Stimulated activated effector memory CD8-positive, alpha-beta T cell treated with anti-CD3 and anti-CD28 coated beads, Interleukin-12 subunit alpha, Interleukin-12 subunit beta, amount 100 ng/mL, for 72 hours (primary cell): ENCODE results near the gene ADAMTS5.

ENCODE experiments used
- ATAC-seq: fragments of 150-1000 bp; cut with Tn5 transposase; 2 replicates; pipeline ENCODE4 v1.10.0; 2021
- DNase-seq, 2 donors: peaks; one replicate each; pipeline ENCODE4 v3.0.0; 2021 to 2022; ENCODE audit warnings: low spot score in 2 of 2
- H3K27ac Mint-ChIP-seq: one replicate; pipeline ENCODE4 v1.8.0; 2022; ENCODE audit warnings: mild to moderate bottlenecking, mixed read lengths
- H3K36me3 Mint-ChIP-seq: one replicate; pipeline ENCODE4 v1.8.0; 2022; ENCODE audit warnings: mild to moderate bottlenecking, mixed read lengths
- H3K4me1 Mint-ChIP-seq: one replicate; pipeline ENCODE4 v1.8.0; 2022; ENCODE audit warnings: mixed read lengths
- H3K4me3 Mint-ChIP-seq: one replicate; pipeline ENCODE4 v1.8.0; 2022; ENCODE audit warnings: mild to moderate bottlenecking, mixed read lengths
- H3K9me3 Mint-ChIP-seq: one replicate; pipeline ENCODE4 v1.8.0; 2022; ENCODE audit warnings: mixed read lengths

Gene ADAMTS5

GRCh38 chr21:26967062-26967913 lies at the start of gene ADAMTS5:
Gene ADAMTS5 (minus strand): TSS chr21:26967088. CDS start chr21:26966391, 697 bp downstream.
- H3K4me1 Mint-ChIP-seq: peaks cover 5% of the 10 kb centered on the region
- ATAC-seq: no peak
- H3K9me3 Mint-ChIP-seq: no peaks in the 10 kb centered on the region
- no peak within 1 kb of the TSS for H3K4me3 Mint-ChIP-seq
- no peak within 1 kb of the TSS for H3K27ac Mint-ChIP-seq
- H3K36me3 Mint-ChIP-seq: no peaks in the 10 kb centered on the region
- no peak for DNase-seq

- no peak for ATAC-seq
- H3K4me3 Mint-ChIP-seq: no peak overlapping the region
- H3K4me1 Mint-ChIP-seq: no peaks in the 10 kb centered on the region
Observed at GRCh38 chr21:27001526-27001925, 34.6 kb upstream of the ADAMTS5 start.

GRCh38 chr21:26983576-26983975 lies 16.7 kb upstream of the ADAMTS5 start:
- no peak for DNase-seq
- no peak for ATAC-seq
- Mint-ChIP-seq H3K27ac (no peak overlapping the region), H3K36me3 (no peaks in the 10 kb centered on the region), H3K4me3 (no peak overlapping the region), H3K9me3 (peaks cover 10% of the 10 kb centered on the region), H3K4me1 (no peaks in the 10 kb centered on the region)

More at GRCh38 chr21:27001526-27001925, 34.6 kb upstream of the ADAMTS5 start:
- no peak for DNase-seq
- Mint-ChIP-seq H3K9me3 (no peaks in the 10 kb centered on the region), H3K27ac (no peak overlapping the region), H3K36me3 (no peaks in the 10 kb centered on the region)

- H3K36me3 Mint-ChIP-seq: no peaks in the 10 kb centered on the region
- H3K9me3 Mint-ChIP-seq: peaks cover 10% of the 10 kb centered on the region
- no peak for ATAC-seq
- no peak for DNase-seq
- no peak overlapping the region for H3K4me3 Mint-ChIP-seq
- H3K27ac Mint-ChIP-seq: no peak overlapping the region
- H3K4me1 Mint-ChIP-seq: no peaks in the 10 kb centered on the region
Observed at GRCh38 chr21:26982767-26983166, 15.9 kb upstream of the ADAMTS5 start.

- Mint-ChIP-seq H3K27ac (no peak overlapping the region), H3K36me3 (no peaks in the 10 kb centered on the region), H3K4me1 (no peaks in the 10 kb centered on the region), H3K9me3 (peaks cover 13% of the 10 kb centered on the region), H3K4me3 (no peak overlapping the region)
- ATAC-seq: no peak
- no peak for DNase-seq
Observed at GRCh38 chr21:26977746-26978145, 10.9 kb upstream of the ADAMTS5 start.

GRCh38 chr21:26973226-26973625 lies 6.3 kb upstream of the ADAMTS5 start:
- Mint-ChIP-seq H3K4me1 (no peaks in the 10 kb centered on the region), H3K27ac (no peak overlapping the region), H3K4me3 (no peak overlapping the region), H3K9me3 (peaks cover 3% of the 10 kb centered on the region), H3K36me3 (no peaks in the 10 kb centered on the region)
- ATAC-seq (no peak), DNase-seq (no peak)

GRCh38 chr21:26972192-26972591 lies 5.3 kb upstream of the ADAMTS5 start:
- ATAC-seq: no peak
- no peak for DNase-seq
- H3K36me3 Mint-ChIP-seq: no peaks in the 10 kb centered on the region
- peaks cover 3% of the 10 kb centered on the region for H3K9me3 Mint-ChIP-seq
- no peaks in the 10 kb centered on the region for H3K4me1 Mint-ChIP-seq
- no peak overlapping the region for H3K27ac Mint-ChIP-seq
- H3K4me3 Mint-ChIP-seq: no peak overlapping the region

GRCh38 chr21:26969971-26970725 lies 3.3 kb upstream of the ADAMTS5 start:
- H3K4me3 Mint-ChIP-seq: no peak overlapping the region
- H3K9me3 Mint-ChIP-seq: peaks cover 3% of the 10 kb centered on the region
- peaks cover 5% of the 10 kb centered on the region for H3K4me1 Mint-ChIP-seq

GRCh38 chr21:26966649-26967061 lies 233 bp downstream of the ADAMTS5 start:
- no peak overlapping the region for H3K4me3 Mint-ChIP-seq
- H3K9me3 Mint-ChIP-seq: no peaks in the 10 kb centered on the region
- no peak overlapping the region for H3K27ac Mint-ChIP-seq
- peaks cover 5% of the 10 kb centered on the region for H3K4me1 Mint-ChIP-seq
- no peaks in the 10 kb centered on the region for H3K36me3 Mint-ChIP-seq
- no peak for DNase-seq
- no peak for ATAC-seq

More at GRCh38 chr21:26969971-26970725, 3.3 kb upstream of the ADAMTS5 start:
- ATAC-seq (no peak), DNase-seq (no peak)
- Mint-ChIP-seq H3K36me3 (no peaks in the 10 kb centered on the region), H3K27ac (no peak overlapping the region)

GRCh38 chr21:26965907-26966581 lies 844 bp downstream of the ADAMTS5 start:
- no peak overlapping the region for H3K4me3 Mint-ChIP-seq
- H3K36me3 Mint-ChIP-seq: no peaks in the 10 kb centered on the region
- no peak overlapping the region for H3K27ac Mint-ChIP-seq
- H3K4me1 Mint-ChIP-seq: peaks cover 5% of the 10 kb centered on the region
- no peaks in the 10 kb centered on the region for H3K9me3 Mint-ChIP-seq
- ATAC-seq (no peak), DNase-seq (no peak)

GRCh38 chr21:26965040-26965906 lies 1.6 kb downstream of the ADAMTS5 start:
- Mint-ChIP-seq H3K4me1 (peaks cover 5% of the 10 kb centered on the region), H3K27ac (no peak overlapping the region), H3K4me3 (no peak overlapping the region), H3K9me3 (no peaks in the 10 kb centered on the region), H3K36me3 (no peaks in the 10 kb centered on the region)
- DNase-seq: no peak
- no peak for ATAC-seq

- DNase-seq: no peak
Observed at GRCh38 chr21:26964170-26964778, 2.6 kb downstream of the ADAMTS5 start.

GRCh38 chr21:26962621-26963181 lies 4.2 kb downstream of the ADAMTS5 start:
- Mint-ChIP-seq H3K27ac (no peak overlapping the region), H3K4me3 (no peak overlapping the region), H3K36me3 (no peaks in the 10 kb centered on the region), H3K4me1 (peaks cover 5% of the 10 kb centered on the region), H3K9me3 (no peaks in the 10 kb centered on the region)
- ATAC-seq (no peak), DNase-seq (no peak)

More at GRCh38 chr21:26964170-26964778, 2.6 kb downstream of the ADAMTS5 start:
- H3K27ac Mint-ChIP-seq: no peak overlapping the region
- H3K36me3 Mint-ChIP-seq: no peaks in the 10 kb centered on the region
- no peaks in the 10 kb centered on the region for H3K9me3 Mint-ChIP-seq
- H3K4me3 Mint-ChIP-seq: no peak overlapping the region
- no peak for ATAC-seq
- H3K4me1 Mint-ChIP-seq: peaks cover 5% of the 10 kb centered on the region

GRCh38 chr21:26961698-26962097 lies 5.2 kb downstream of the ADAMTS5 start:
- Mint-ChIP-seq H3K27ac (no peak overlapping the region), H3K36me3 (no peaks in the 10 kb centered on the region), H3K4me3 (no peak overlapping the region), H3K9me3 (no peaks in the 10 kb centered on the region), H3K4me1 (peaks cover 3% of the 10 kb centered on the region)
- no peak for ATAC-seq
- no peak for DNase-seq
